OCI-LY1 (cell line): ENCODE data around the gene DGKB.

Experiments used
- EZH2 ChIP-seq: fragments of 200-600 bp; sonication (generic), shearing (Covaris generic); IDR thresholded peaks from 2 replicates; pipeline ENCODE4 v1.8.0; 2017; ENCODE audit warnings: borderline replicate concordance, mixed run types, mild to moderate bottlenecking, antibody characterized with exemption, low read length, moderate library complexity, mixed read lengths
- TF ChIP-seq, protein P1 (sequence below): fragments of 200-600 bp; sonication (generic), shearing (Covaris generic); IDR thresholded peaks from 2 replicates; pipeline ENCODE4 v1.5.1; 2017; ENCODE audit warnings: mild to moderate bottlenecking, antibody characterized with exemption, low read length, moderate library complexity, mixed read lengths

DNA sequence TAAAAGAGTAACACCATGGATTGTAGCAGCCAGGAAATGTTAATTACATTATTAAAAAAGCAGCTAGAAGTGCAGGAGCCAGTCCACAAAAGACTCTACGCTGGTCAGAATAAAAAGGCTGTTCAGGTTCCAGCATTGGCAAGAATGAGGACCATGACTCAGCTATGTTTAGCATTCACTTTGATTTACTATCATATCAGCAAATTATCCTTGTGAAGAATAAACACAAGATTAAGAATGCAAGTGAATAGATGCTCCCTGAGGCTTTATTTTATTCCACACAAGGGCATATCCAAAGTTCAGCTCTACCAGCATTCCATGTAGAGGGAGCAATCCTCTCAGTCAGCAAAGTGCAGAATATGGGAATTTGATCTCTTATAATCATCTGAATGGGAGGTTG is 13.6 kb downstream of the DGKB start:
- TF ChIP-seq, protein P1, sequence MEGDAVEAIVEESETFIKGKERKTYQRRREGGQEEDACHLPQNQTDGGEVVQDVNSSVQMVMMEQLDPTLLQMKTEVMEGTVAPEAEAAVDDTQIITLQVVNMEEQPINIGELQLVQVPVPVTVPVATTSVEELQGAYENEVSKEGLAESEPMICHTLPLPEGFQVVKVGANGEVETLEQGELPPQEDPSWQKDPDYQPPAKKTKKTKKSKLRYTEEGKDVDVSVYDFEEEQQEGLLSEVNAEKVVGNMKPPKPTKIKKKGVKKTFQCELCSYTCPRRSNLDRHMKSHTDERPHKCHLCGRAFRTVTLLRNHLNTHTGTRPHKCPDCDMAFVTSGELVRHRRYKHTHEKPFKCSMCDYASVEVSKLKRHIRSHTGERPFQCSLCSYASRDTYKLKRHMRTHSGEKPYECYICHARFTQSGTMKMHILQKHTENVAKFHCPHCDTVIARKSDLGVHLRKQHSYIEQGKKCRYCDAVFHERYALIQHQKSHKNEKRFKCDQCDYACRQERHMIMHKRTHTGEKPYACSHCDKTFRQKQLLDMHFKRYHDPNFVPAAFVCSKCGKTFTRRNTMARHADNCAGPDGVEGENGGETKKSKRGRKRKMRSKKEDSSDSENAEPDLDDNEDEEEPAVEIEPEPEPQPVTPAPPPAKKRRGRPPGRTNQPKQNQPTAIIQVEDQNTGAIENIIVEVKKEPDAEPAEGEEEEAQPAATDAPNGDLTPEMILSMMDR, result no peak
- no peak for TF ChIP-seq EZH2
